ENCODE data around the gene ANKRD42.
A peak's percentile ranks its signal among the peaks of the same experiment; 100 is the strongest.

ANKRD42 gene

GRCh38 chr11:83223457-83223856 lies 29.9 kb downstream of the ANKRD42 start:
- no peak for TF ChIP-seq GABPA (IDR thresholded peaks at IDR 0.05; ENCODE audit: low read depth)
- TF ChIP-seq SPI1 (IDR thresholded peaks at IDR 0.05; ENCODE audit: borderline replicate concordance, low read depth): no peak
- TF ChIP-seq POLR2AphosphoS5 (IDR thresholded peaks at IDR 0.05; ENCODE audit: low read depth): no peak
- no peak for TF ChIP-seq CTCF (IDR thresholded peaks at IDR 0.05; ENCODE audit: insufficient read depth, low read length)
- Histone ChIP-seq H3K4me3 (replicated peaks; ENCODE audit: insufficient read depth, low read length) (no peak overlapping the region), H3K27me3 (ENCODE audit: insufficient read depth, poor library complexity, severe bottlenecking) (no peaks in the 10 kb centered on the region), H3K27ac (replicated peaks) (no peak overlapping the region)
- no peak for DNase-seq (ENCODE audit: low read depth in 1 of 2, low spot score in 1 of 2)

DNA sequence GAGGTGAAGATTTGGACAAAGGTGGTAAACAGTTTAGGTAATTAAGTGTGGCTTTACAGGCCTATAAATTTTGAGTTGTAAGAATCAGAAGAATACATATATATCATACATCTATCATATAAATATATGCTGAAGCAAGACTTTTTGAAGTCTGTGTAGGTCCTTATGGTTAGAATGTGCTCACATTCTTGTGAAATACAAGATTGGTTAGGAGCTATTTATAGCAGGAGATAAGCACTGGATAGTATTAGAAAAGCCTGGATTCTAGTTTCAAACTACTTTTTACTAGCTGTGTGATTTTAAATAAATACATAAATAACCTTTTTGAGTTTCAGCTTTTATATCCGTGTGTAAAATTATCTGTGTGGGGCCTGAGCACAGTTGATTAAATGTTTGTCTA lies 42.3 kb downstream of the ANKRD42 start:
- DNase-seq (ENCODE audit: low read depth in 1 of 2, low spot score in 1 of 2): no peak
- TF ChIP-seq, protein P1, sequence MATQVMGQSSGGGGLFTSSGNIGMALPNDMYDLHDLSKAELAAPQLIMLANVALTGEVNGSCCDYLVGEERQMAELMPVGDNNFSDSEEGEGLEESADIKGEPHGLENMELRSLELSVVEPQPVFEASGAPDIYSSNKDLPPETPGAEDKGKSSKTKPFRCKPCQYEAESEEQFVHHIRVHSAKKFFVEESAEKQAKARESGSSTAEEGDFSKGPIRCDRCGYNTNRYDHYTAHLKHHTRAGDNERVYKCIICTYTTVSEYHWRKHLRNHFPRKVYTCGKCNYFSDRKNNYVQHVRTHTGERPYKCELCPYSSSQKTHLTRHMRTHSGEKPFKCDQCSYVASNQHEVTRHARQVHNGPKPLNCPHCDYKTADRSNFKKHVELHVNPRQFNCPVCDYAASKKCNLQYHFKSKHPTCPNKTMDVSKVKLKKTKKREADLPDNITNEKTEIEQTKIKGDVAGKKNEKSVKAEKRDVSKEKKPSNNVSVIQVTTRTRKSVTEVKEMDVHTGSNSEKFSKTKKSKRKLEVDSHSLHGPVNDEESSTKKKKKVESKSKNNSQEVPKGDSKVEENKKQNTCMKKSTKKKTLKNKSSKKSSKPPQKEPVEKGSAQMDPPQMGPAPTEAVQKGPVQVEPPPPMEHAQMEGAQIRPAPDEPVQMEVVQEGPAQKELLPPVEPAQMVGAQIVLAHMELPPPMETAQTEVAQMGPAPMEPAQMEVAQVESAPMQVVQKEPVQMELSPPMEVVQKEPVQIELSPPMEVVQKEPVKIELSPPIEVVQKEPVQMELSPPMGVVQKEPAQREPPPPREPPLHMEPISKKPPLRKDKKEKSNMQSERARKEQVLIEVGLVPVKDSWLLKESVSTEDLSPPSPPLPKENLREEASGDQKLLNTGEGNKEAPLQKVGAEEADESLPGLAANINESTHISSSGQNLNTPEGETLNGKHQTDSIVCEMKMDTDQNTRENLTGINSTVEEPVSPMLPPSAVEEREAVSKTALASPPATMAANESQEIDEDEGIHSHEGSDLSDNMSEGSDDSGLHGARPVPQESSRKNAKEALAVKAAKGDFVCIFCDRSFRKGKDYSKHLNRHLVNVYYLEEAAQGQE (IDR thresholded peaks at IDR 0.05; ENCODE audit: insufficient replicate concordance, low read depth): no peak
- TF ChIP-seq GABPA (IDR thresholded peaks at IDR 0.05; ENCODE audit: low read depth): no peak
- no peak for TF ChIP-seq SPI1 (IDR thresholded peaks at IDR 0.05; ENCODE audit: borderline replicate concordance, low read depth)
- no peak for TF ChIP-seq CTCF (IDR thresholded peaks at IDR 0.05; ENCODE audit: insufficient read depth, low read length)
- no peak for TF ChIP-seq POLR2AphosphoS5 (IDR thresholded peaks at IDR 0.05; ENCODE audit: low read depth)
- H3K27ac ChIP-seq (replicated peaks): no peak overlapping the region
- no peak overlapping the region for H3K4me3 ChIP-seq (replicated peaks; ENCODE audit: insufficient read depth, low read length)
- no peaks in the 10 kb centered on the region for H3K27me3 ChIP-seq (ENCODE audit: insufficient read depth, poor library complexity, severe bottlenecking)

DNA sequence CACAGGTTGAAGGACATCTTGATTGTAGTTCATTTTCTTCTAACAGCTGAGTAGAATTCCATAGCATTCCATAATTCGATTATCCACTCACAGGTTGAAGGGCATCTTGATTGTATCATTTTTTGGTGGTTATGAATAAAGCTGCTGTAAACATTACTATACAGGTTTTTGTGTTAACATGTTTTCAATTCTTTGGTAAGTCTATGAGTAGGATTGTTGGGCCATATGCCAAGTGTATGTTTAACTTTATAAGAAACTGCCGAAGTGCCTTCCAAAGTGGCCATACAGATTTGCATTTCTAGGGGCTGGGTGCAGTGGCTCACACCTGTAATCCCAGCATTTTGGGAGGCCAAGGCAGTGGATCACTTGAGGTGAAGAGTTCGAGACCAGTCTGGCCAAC lies 44.6 kb downstream of the ANKRD42 start:
- TF ChIP-seq POLR2AphosphoS5 (IDR thresholded peaks at IDR 0.05; ENCODE audit: low read depth) (no peak), CTCF (IDR thresholded peaks at IDR 0.05; ENCODE audit: insufficient read depth, low read length) (no peak)
- TF ChIP-seq, protein P1 (IDR thresholded peaks at IDR 0.05; ENCODE audit: insufficient replicate concordance, low read depth): no peak
- no peak overlapping the region for H3K27ac ChIP-seq (replicated peaks)

DNA sequence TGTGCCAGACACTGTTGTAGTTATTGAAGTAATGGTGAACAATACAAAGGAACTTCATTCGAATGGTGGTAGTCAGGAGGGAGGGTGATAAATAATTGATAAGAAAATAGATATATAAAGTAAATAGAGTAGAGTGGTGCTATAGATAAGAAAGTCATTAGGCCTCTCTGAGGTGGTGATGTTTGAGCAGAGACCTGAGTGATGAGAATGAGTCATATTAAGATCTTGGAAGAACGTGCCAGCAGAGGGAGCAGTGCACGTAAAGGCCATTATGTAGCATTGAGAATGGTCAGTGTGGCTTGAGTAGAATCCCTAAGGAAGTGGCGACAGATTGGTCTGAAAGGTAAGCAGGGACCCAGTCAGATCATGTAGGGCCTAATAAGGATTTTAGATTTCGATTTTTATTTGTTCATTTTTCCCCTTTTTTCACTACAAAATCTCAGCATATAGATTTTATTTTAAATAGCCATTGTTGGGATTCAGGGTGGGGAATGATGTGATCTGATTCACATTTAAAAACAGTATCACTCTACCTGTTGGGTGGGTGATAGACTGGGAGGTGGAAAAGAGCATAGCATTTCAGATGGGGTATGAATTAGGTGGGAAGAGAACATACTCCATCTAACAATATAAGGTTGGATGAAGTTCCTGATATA lies 47.9 kb downstream of the ANKRD42 start:
- Histone ChIP-seq H3K4me3 (replicated peaks; ENCODE audit: insufficient read depth, low read length) (no peak overlapping the region), H3K27me3 (ENCODE audit: insufficient read depth, poor library complexity, severe bottlenecking) (no peaks in the 10 kb centered on the region), H3K27ac (replicated peaks) (no peak overlapping the region)
- peak; percentile 16 to 18 for DNase-seq (ENCODE audit: low read depth in 1 of 2, low spot score in 1 of 2)
- no peak for TF ChIP-seq GABPA (IDR thresholded peaks at IDR 0.05; ENCODE audit: low read depth)
- TF ChIP-seq CTCF (IDR thresholded peaks at IDR 0.05; ENCODE audit: insufficient read depth, low read length): peak; percentile 55

More for the DNA sequence above, 44.6 kb downstream of the ANKRD42 start:
- no peak for DNase-seq (ENCODE audit: low read depth in 1 of 2, low spot score in 1 of 2)
- Histone ChIP-seq H3K27me3 (ENCODE audit: insufficient read depth, poor library complexity, severe bottlenecking) (no peaks in the 10 kb centered on the region), H3K4me3 (replicated peaks; ENCODE audit: insufficient read depth, low read length) (no peak overlapping the region)
